Endothelial cell of umbilical vein (primary cell): ENCODE measurements around the gene PALM. TPM values are rescaled to one million over a fixed set of nuclear protein-coding genes. Genes with fewer than 3 reads are reported as not detected.
"Not testable (repeated sequence)": the region's sequence is repeated elsewhere in the genome, so short reads cannot be mapped to it uniquely, and the experiment has no call there.

Experiments
- BruUV-seq: library from RNA; stranded (reverse); fragments of 400-500 nt; replicated peaks from 2 replicates; lab custom pipeline; 2021; lab: Mats Ljungman, UMichigan
- CTCF ChIA-PET: fragments of 300-600, 350-600 bp; sonication (Branson Sonifier 250); formaldehyde crosslinking; loops from one replicate; lab custom pipeline; 2021; ENCODE audit warnings: antibody characterized with exemption, inconsistent platforms; lab: Charles Lee
- POLR2A ChIA-PET: fragments of 300-600, 350-600 bp; sonication (Branson Sonifier 250); formaldehyde crosslinking; loops from one replicate; lab custom pipeline; 2021; ENCODE audit warnings: antibody characterized with exemption, inconsistent platforms; lab: Charles Lee
- DNase-seq: peaks from one replicate; pipeline ENCODE4 v3.0.0-alpha.2; 2011; ENCODE audit warnings: low read depth, low spot score
- FAIRE-seq: peaks from 2 replicates; lab custom pipeline; 2011; peaks lifted over from hg19 to GRCh38; lab: Jason Lieb, UNC
- H2AFZ ChIP-seq: 2 replicates; pipeline ENCODE4 v1.6.0; 2012; ENCODE audit warnings: low read depth, low read length, control low read depth, inconsistent platforms
- H3K27ac ChIP-seq: 2 replicates; pipeline ENCODE4 v1.5.1; 2011; ENCODE audit warnings: low read depth, mild to moderate bottlenecking, control low read depth, low read length, moderate library complexity; ENCODE audit not compliant: insufficient read depth
- H3K27me3 ChIP-seq, 2 experiments: 2 replicates each; pipeline versions ENCODE4 v1.6.0 to v1.6.1; 2011; ENCODE audit warnings: low read length in 2 of 2, mixed read lengths in 1 of 2; ENCODE audit not compliant: control insufficient read depth in 2 of 2, insufficient read depth in 2 of 2
- H3K36me3 ChIP-seq, 2 experiments: 2 replicates in 1 of 2; 3 replicates in 1 of 2; pipeline ENCODE4 v1.5.1; 2011; ENCODE audit warnings: low read length in 2 of 2, mild to moderate bottlenecking in 1 of 2, moderate library complexity in 1 of 2; ENCODE audit not compliant: control insufficient read depth in 2 of 2, insufficient read depth in 2 of 2; ENCODE audit errors: extremely low read depth in 1 of 2
- H3K4me1 ChIP-seq: 3 replicates; pipeline ENCODE4 v1.5.1; 2011; ENCODE audit warnings: mild to moderate bottlenecking, low read length; ENCODE audit not compliant: control insufficient read depth, insufficient read depth; ENCODE audit errors: extremely low read depth
- H3K4me2 ChIP-seq: 2 replicates; pipeline ENCODE4 v1.6.1; 2011; ENCODE audit warnings: low read length, control low read depth, mixed read lengths; ENCODE audit not compliant: insufficient read depth
- H3K4me3 ChIP-seq, 3 experiments: fragments of 200-600 bp in 1 of 3; sonication (generic), shearing (Covaris generic) in 1 of 3; replicated peaks in 1 of 3; 2 replicates each; pipeline ENCODE4 v1.5.1; 2011 to 2016; ENCODE audit warnings: control low read depth in 3 of 3, low read length in 3 of 3, mild to moderate bottlenecking in 2 of 3, inconsistent platforms in 1 of 3, low read depth in 1 of 3, moderate library complexity in 1 of 3; ENCODE audit not compliant: insufficient read depth in 1 of 3
- H3K79me2 ChIP-seq: 2 replicates; pipeline ENCODE4 v1.6.0; 2012; ENCODE audit warnings: low read length, inconsistent platforms; ENCODE audit not compliant: control insufficient read depth, insufficient read depth
- H3K9ac ChIP-seq: replicated peaks from 2 replicates; pipeline ENCODE3; 2011; ENCODE audit warnings: low read length, control low read depth; ENCODE audit not compliant: insufficient read depth; ENCODE audit errors: extremely low read depth
- H3K9me1 ChIP-seq: replicated peaks from 3 replicates; pipeline ENCODE4 v1.6.0; 2011; ENCODE audit warnings: mild to moderate bottlenecking, low read length; ENCODE audit not compliant: control insufficient read depth, insufficient read depth; ENCODE audit errors: extremely low read depth
- H3K9me3 ChIP-seq: replicated peaks from 2 replicates; pipeline ENCODE4 v1.5.1; 2012; ENCODE audit warnings: low read length, inconsistent platforms; ENCODE audit not compliant: control insufficient read depth, insufficient read depth
- H4K20me1 ChIP-seq: replicated peaks from 2 replicates; pipeline ENCODE3; 2011; ENCODE audit warnings: mild to moderate bottlenecking, low read length; ENCODE audit not compliant: control insufficient read depth, insufficient read depth; ENCODE audit errors: extremely low read depth
- EZH2 ChIP-seq: IDR thresholded peaks from 2 replicates; pipeline ENCODE4 v1.6.1; 2012; ENCODE audit warnings: borderline replicate concordance, low read depth, mild to moderate bottlenecking, moderate library complexity, low read length, inconsistent platforms; ENCODE audit not compliant: severe bottlenecking
- FOS ChIP-seq: IDR thresholded peaks from 2 replicates; pipeline ENCODE4 v1.6.1; 2011; ENCODE audit warnings: mild to moderate bottlenecking, low read length, moderate library complexity, borderline replicate concordance; ENCODE audit not compliant: insufficient read depth
- GATA2 ChIP-seq: IDR thresholded peaks from 2 replicates; pipeline ENCODE4 v1.7.0; 2011; ENCODE audit warnings: low read depth, mild to moderate bottlenecking, moderate library complexity, mixed read lengths, low read length; ENCODE audit not compliant: insufficient read length, insufficient read depth
- JUN ChIP-seq: IDR thresholded peaks from 2 replicates; pipeline ENCODE4 v1.6.1; 2011; ENCODE audit warnings: borderline replicate concordance, low read depth; ENCODE audit not compliant: insufficient read length, insufficient read depth
- MYC ChIP-seq: IDR thresholded peaks from one replicate; pipeline ENCODE4 v1.6.1; 2011; ENCODE audit warnings: mild to moderate bottlenecking, low read depth, low read length
- POLR2A ChIP-seq: IDR thresholded peaks from 2 replicates; pipeline ENCODE4 v1.6.1; 2012; ENCODE audit warnings: low read depth, mild to moderate bottlenecking, control low read depth, low read length
- POLR2AphosphoS5 ChIP-seq: IDR thresholded peaks from 2 replicates; pipeline ENCODE4 v1.6.1; 2012; ENCODE audit warnings: low read depth, mild to moderate bottlenecking, control low read depth, low read length, moderate library complexity; ENCODE audit not compliant: insufficient read depth
- dilution Hi-C: fragments of 300-500 bp; cut with MboI; formaldehyde crosslinking; loops from one replicate; pipeline ENCODE4 v1.15.0; 2019; ENCODE audit warnings: low sequenced_read_pairs; ENCODE audit not compliant: extremely low pct_ligation_motif_present
- intact Hi-C: fragments of 100-400 bp; cut with micrococcal nuclease; formaldehyde crosslinking; loops from one replicate; pipeline ENCODE4 v1.10.0; 2022
- polyA plus RNA-seq, 4 experiments: library from polyadenylated mRNA; depleted of rRNA in 3 of 4; stranded (reverse) in 3 of 4; unstranded in 1 of 4; fragments of >200 nt; gene quantifications; 2 replicates each; pipeline versions ENCODE4 v1.2.1 to v1.2.3, GENCODE V29; 2011 to 2012; ENCODE audit warnings: missing spikeins in 1 of 4
- total RNA-seq: library from RNA; stranded (reverse); gene quantifications from 2 replicates; pipeline ENCODE4 v1.2.3, GENCODE V29; 2021
- TF ChIP-seq, protein P1 (sequence below): IDR thresholded peaks from 2 replicates; pipeline ENCODE4 v1.6.1; 2011; ENCODE audit not compliant: insufficient read depth, insufficient read length
- TF ChIP-seq, protein P2 (sequence below), 2 donors: IDR thresholded peaks; 1 replicate in 1 of 2; 2 replicates in 1 of 2; pipeline ENCODE4 v1.5.1; 2011; ENCODE audit warnings: low read length in 2 of 2, mild to moderate bottlenecking in 2 of 2, moderate library complexity in 2 of 2, control low read depth in 1 of 2, inconsistent platforms in 1 of 2, low read depth in 1 of 2; ENCODE audit not compliant: insufficient read depth in 1 of 2; ENCODE audit errors: extremely low read depth in 1 of 2

Gene PALM
- total and polyA plus RNA-seq, 2 donors (not counting 3 experiments of a cell fraction or from before 2014, with no cell fraction given): 3.9 to 31.8 TPM

DNA sequence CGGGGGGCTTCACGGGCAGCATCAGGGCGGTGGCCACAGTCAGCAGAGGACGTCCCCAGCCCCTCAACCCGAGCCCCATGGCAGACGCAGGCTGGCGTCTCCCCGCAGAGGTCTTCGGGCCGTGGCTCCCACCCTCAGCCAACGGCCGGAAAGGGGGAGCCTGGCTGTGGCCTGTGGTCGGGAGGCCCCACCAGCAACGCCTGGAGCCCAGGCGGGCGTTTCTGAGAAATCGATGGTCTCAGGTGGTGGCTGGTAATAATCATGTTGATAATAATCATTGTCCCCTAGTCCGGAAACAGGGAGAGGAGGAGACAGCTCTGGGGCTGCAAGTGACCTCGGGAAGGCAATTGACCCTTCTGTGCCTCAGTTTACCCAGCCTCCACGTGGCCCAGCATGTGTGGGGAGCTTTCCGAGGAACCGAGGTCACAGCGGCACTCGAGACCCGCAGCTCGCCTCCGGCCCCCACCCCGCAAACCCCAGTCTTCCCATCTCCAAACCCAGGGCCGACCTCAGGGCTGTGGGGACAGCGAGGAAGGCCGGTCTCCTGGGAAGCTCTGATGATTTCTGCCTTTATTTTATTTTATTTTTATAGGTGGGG is 13.3 kb upstream of the PALM start, which contains the start of gene PRSS57:
TSS of gene PRSS57 (minus strand) at position 101 of the 598 bp plus-strand sequence. CDS start at position 79, 22 bp downstream.
- Histone ChIP-seq H3K4me2 (no peak within 1 kb of the TSS), H3K9me3 (no peaks in the 10 kb centered on the region), H3K36me3 (no peaks in the 10 kb centered on the region), H4K20me1 (no peaks in the 10 kb centered on the region), H3K27me3 (no peaks in the 10 kb centered on the region), H3K79me2 (no peaks in the 10 kb centered on the region), H2AFZ (no peak within 1 kb of the TSS), H3K27ac (no peak within 1 kb of the TSS), H3K4me1 (no peaks in the 10 kb centered on the region), H3K9ac (no peak within 1 kb of the TSS), H3K4me3 (no peak within 1 kb of the TSS), H3K9me1 (no peaks in the 10 kb centered on the region)
- intact Hi-C loops (no loop called here), dilution Hi-C loops (no loop called here)
- ChIA-PET POLR2A (no interaction called here), CTCF (interaction anchor here (0.7 to 0.8 kb wide), 2 partner anchors 12 to 39 kb away, joined by 3 to 5 read pairs; no protein-coding TSS in a partner anchor)
- TF ChIP-seq MYC (no peak), EZH2 (no peak), FOS (no peak), JUN (no peak), GATA2 (no peak), POLR2AphosphoS5 (no peak), POLR2A (no peak)
- TF ChIP-seq, protein P1, sequence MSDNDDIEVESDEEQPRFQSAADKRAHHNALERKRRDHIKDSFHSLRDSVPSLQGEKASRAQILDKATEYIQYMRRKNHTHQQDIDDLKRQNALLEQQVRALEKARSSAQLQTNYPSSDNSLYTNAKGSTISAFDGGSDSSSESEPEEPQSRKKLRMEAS: no peak
- TF ChIP-seq, protein P2, sequence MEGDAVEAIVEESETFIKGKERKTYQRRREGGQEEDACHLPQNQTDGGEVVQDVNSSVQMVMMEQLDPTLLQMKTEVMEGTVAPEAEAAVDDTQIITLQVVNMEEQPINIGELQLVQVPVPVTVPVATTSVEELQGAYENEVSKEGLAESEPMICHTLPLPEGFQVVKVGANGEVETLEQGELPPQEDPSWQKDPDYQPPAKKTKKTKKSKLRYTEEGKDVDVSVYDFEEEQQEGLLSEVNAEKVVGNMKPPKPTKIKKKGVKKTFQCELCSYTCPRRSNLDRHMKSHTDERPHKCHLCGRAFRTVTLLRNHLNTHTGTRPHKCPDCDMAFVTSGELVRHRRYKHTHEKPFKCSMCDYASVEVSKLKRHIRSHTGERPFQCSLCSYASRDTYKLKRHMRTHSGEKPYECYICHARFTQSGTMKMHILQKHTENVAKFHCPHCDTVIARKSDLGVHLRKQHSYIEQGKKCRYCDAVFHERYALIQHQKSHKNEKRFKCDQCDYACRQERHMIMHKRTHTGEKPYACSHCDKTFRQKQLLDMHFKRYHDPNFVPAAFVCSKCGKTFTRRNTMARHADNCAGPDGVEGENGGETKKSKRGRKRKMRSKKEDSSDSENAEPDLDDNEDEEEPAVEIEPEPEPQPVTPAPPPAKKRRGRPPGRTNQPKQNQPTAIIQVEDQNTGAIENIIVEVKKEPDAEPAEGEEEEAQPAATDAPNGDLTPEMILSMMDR (IDR thresholded peaks at IDR 0.05; ENCODE audit: extremely low read depth in 1 of 2, insufficient read depth in 1 of 2, low read depth in 1 of 2, low read length in 2 of 2): no peak
- FAIRE-seq (no peak), DNase-seq (no peak)
- no TSS peak for BruUV-seq

DNA sequence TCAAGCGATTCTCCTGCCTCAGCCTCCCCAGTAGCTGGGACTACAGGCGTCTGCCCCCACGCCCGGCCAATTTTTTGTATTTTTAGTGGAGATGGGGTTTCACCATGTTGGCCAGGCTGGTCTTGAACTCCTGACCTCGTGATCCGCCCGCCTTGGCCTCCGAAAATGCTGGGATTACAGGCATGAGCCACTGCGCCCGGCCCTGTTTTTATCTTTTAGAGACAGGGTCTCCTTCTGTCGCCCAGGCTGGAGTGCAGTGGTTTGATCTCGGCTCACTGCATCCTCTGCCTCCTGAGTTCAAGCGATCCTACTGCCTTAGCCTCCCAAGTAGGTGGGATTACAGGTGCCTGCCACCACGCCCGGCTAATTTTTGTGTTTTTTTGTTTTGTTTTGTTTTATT is 10.2 kb upstream of the PALM start:
- H3K9me1 ChIP-seq, H3K4me1 ChIP-seq, H3K9ac ChIP-seq, H3K27me3 ChIP-seq, FAIRE-seq, H3K36me3 ChIP-seq, H4K20me1 ChIP-seq, POLR2A ChIA-PET, H3K79me2 ChIP-seq, H3K9me3 ChIP-seq, H3K4me2 ChIP-seq, H3K27ac ChIP-seq, intact Hi-C loops, DNase-seq, H2AFZ ChIP-seq, dilution Hi-C loops, H3K4me3 ChIP-seq, BruUV-seq: not testable (repeated sequence)
- CTCF ChIA-PET: interaction anchor here (1.0 to 2.0 kb wide), 3 partner anchors 18 to 36 kb away, joined by 3 to 7 read pairs (median 6); no protein-coding TSS in a partner anchor
